IgD-negative memory B cell (primary cell): ENCODE measurements around the gene SMLR1. TPM values are rescaled to one million over a fixed set of nuclear protein-coding genes. Genes with fewer than 3 reads are reported as not detected.
"Not testable (repeated sequence)": the region's sequence is repeated elsewhere in the genome, so short reads cannot be mapped to it uniquely, and the experiment has no call there.

ENCODE experiments used
- H3K27ac Mint-ChIP-seq, 3 donors: one replicate each; pipeline ENCODE4 v1.8.0; 2020 to 2022; ENCODE audit warnings: mild to moderate bottlenecking in 3 of 3, mixed read lengths in 3 of 3, moderate library complexity in 1 of 3
- H3K27me3 Mint-ChIP-seq: one replicate; pipeline ENCODE4 v1.8.0; 2021; ENCODE audit warnings: mixed read lengths
- H3K36me3 Mint-ChIP-seq: one replicate; pipeline ENCODE4 v1.8.0; 2020; ENCODE audit warnings: mild to moderate bottlenecking, mixed read lengths
- H3K4me1 Mint-ChIP-seq, 3 donors: one replicate each; pipeline ENCODE4 v1.8.0; 2020 to 2022; ENCODE audit warnings: mixed read lengths in 3 of 3, mild to moderate bottlenecking in 1 of 3
- H3K4me3 Mint-ChIP-seq, 4 donors: one replicate each; pipeline ENCODE4 v1.8.0; 2020 to 2022; ENCODE audit warnings: mild to moderate bottlenecking in 4 of 4, mixed read lengths in 4 of 4, moderate library complexity in 3 of 4
- H3K9me3 Mint-ChIP-seq, 3 donors: one replicate each; pipeline ENCODE4 v1.8.0; 2020 to 2021; ENCODE audit warnings: mixed read lengths in 3 of 3, mild to moderate bottlenecking in 1 of 3
- polyA plus RNA-seq: library from polyadenylated mRNA; unstranded; fragments of 300-500 nt; fragmentation: Illumina TruSeq; gene quantifications from one replicate; pipeline ENCODE4 v1.2.3, GENCODE V29; 2021

SMLR1 gene
- polyA plus RNA-seq = not detected

- no peaks in the 10 kb centered on the region for H3K36me3 Mint-ChIP-seq
- H3K4me1 Mint-ChIP-seq = no peaks in the 10 kb centered on the region
- no peaks in the 10 kb centered on the region for H3K9me3 Mint-ChIP-seq
- no peak within 1 kb of the TSS for H3K27ac Mint-ChIP-seq
- peak within 1 kb of the TSS in 1 of 4 donors; percentile 1 for H3K4me3 Mint-ChIP-seq
- H3K27me3 Mint-ChIP-seq = no peaks in the 10 kb centered on the region
Measured at GRCh38 chr6:130827247-130828149, at the start of gene SMLR1. SMLR1 (plus strand) TSS chr6:130827406; CDS start chr6:130827414, 8 bp downstream.

DNA sequence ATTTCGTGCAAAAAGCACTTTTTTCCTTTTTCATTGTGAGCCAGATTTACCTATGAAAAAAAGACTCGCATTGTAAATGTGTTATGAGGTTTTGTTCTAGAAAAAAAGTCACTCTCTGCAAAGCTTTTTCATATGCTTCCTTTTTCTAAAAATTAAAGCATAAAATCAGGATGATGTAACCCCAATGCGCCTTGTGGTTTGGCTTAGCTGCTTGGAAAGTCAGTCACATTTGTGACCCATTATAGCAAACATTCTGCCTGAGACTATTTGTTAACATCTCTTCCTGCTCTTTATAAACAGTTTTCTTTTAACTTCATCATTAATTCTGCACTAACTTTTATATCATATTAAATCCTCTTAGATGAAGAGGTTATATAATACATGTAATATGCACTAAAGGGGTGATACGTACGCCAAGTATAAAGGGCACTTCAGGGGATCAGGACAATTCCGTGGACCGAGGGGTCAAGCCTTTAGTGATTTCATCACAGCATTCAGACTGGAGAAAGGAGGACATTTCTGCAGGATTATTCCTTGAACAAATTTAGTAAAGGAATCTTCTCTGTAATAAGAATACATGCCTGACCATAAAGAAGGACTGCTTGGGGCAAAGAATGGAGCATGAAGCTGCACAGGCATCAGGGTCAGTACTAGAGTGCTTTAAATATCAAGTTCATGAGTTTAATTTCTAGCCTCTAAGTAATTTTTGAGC lies 48.1 kb upstream of the SMLR1 start:
- H3K36me3 Mint-ChIP-seq = no peaks in the 10 kb centered on the region
- peaks cover 0 to 2% (median 0%) of the 10 kb centered on the region in 3 donors for H3K9me3 Mint-ChIP-seq
- no peak overlapping the region for H3K4me3 Mint-ChIP-seq
- no peak overlapping the region for H3K27ac Mint-ChIP-seq
- no peaks in the 10 kb centered on the region for H3K27me3 Mint-ChIP-seq
- peaks cover 0 to 9% (median 3%) of the 10 kb centered on the region in 3 donors for H3K4me1 Mint-ChIP-seq

GRCh38 chr6:130779658-130780033 lies 47.6 kb upstream of the SMLR1 start:
- Mint-ChIP-seq H3K27ac (no peak overlapping the region), H3K36me3 (no peaks in the 10 kb centered on the region), H3K4me1 (peaks cover 0 to 9% (median 3%) of the 10 kb centered on the region in 3 donors), H3K9me3 (peaks cover 0 to 2% (median 0%) of the 10 kb centered on the region in 3 donors), H3K4me3 (no peak overlapping the region), H3K27me3 (no peaks in the 10 kb centered on the region)

DNA sequence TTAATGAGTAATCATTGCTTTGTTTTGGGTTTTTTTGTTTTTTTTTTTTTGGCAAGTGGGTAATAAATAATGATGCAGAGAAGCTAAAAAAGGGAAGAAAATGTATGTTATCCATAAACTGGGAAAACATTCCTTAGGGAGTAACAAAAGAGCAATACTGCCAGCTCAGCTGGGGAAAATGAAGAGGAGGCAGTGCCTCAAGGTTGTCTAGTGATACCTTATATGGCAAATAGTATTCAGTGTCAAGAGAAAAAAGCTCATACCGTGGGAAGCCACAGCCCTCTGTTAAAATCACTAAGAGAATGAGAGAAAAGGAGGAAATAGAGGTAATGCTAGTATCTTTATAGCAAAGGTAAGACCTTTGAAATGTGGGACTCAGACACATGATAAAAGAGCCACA lies 47.1 kb upstream of the SMLR1 start:
- H3K9me3 Mint-ChIP-seq = peaks cover 0 to 2% (median 0%) of the 10 kb centered on the region in 3 donors
- no peaks in the 10 kb centered on the region for H3K27me3 Mint-ChIP-seq
- H3K27ac Mint-ChIP-seq = no peak overlapping the region
- no peaks in the 10 kb centered on the region for H3K36me3 Mint-ChIP-seq
- peaks cover 0 to 9% (median 3%) of the 10 kb centered on the region in 3 donors for H3K4me1 Mint-ChIP-seq
- H3K4me3 Mint-ChIP-seq = no peak overlapping the region

DNA sequence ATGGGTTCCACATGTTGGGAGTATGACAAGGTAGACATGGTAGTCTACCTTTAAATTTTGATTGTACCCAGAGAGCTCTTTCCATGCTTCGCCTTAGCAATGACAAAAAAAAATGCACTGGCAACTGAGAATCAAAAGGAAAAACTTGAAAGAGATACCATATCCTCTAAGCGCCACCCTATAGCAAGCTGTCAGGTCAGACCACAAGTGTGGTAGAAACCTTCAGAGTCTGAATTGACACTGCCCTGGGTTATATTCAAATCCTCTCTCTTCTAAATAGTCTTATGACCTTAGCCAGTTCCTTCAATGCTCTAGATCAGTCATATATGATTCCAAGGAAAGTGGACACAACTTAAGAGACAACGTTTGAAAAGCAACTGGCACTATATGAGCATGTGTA lies 45.6 kb upstream of the SMLR1 start:
- no peak overlapping the region for H3K27ac Mint-ChIP-seq
- no peaks in the 10 kb centered on the region for H3K36me3 Mint-ChIP-seq
- H3K4me1 Mint-ChIP-seq = peaks cover 0 to 3% (median under 1%) of the 10 kb centered on the region in 3 donors
- no peak overlapping the region for H3K4me3 Mint-ChIP-seq
- no peaks in the 10 kb centered on the region for H3K27me3 Mint-ChIP-seq
- H3K9me3 Mint-ChIP-seq = peaks cover 0 to 4% (median 2%) of the 10 kb centered on the region in 3 donors

GRCh38 chr6:130783416-130784107 lies 43.6 kb upstream of the SMLR1 start:
- Mint-ChIP-seq H3K4me3 (no peak overlapping the region), H3K36me3 (no peaks in the 10 kb centered on the region), H3K9me3 (peaks cover 0 to 4% (median 2%) of the 10 kb centered on the region in 3 donors), H3K4me1 (no peaks in the 10 kb centered on the region), H3K27me3 (no peaks in the 10 kb centered on the region), H3K27ac (no peak overlapping the region)

DNA sequence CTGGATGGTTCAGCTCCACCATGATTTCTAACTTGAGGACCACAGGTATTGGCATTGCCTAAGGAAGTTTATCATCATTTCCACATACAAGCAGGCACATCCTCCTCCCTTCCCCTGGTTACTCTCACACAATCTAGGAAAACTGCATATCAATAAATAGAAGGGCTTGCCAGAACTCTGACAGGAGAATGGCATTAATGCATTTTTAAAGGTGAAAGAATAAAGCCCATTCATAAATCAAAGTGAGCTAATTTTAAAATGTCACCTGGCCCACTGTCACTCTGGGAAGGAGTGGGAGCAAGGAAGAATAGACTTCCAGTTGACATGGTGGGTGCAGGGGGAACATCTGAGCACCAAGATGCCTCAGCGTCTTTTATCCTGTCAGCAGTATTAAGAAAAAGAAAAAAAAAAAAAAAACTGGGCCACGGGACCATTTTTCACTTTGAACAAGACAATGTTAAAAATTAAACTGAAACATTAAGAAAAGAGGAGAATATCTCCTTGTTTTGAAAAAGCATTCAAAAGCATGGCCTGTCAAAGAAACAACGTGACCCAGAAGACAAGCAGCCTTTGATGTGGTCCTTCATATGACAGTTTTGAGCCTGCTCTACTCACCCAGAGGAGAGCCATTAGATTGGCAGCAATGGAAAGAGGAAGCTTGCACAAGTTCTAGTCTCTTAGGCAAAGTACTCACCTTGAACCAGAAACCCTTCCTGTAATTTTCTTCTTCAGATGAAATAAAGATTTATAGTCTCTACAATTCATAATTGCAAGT lies 39.3 kb upstream of the SMLR1 start:
- Mint-ChIP-seq H3K27ac (no peak overlapping the region), H3K9me3 (peaks cover 0 to 4% (median 0%) of the 10 kb centered on the region in 3 donors), H3K36me3 (no peaks in the 10 kb centered on the region), H3K27me3 (peaks cover 1% of the 10 kb centered on the region), H3K4me3 (no peak overlapping the region), H3K4me1 (no peaks in the 10 kb centered on the region)

- Mint-ChIP-seq H3K36me3 (no peaks in the 10 kb centered on the region), H3K27ac (no peak overlapping the region), H3K9me3 (peaks cover 0 to 4% (median 0%) of the 10 kb centered on the region in 3 donors), H3K4me3 (no peak overlapping the region), H3K27me3 (peaks cover 6% of the 10 kb centered on the region), H3K4me1 (no peaks in the 10 kb centered on the region)
Measured at GRCh38 chr6:130788954-130789353, 38.3 kb upstream of the SMLR1 start.

GRCh38 chr6:130794010-130794697 lies 33.1 kb upstream of the SMLR1 start:
- Mint-ChIP-seq H3K9me3 (peaks cover 0 to 6% (median 2%) of the 10 kb centered on the region in 3 donors), H3K27me3 (peaks cover 6% of the 10 kb centered on the region), H3K36me3 (no peaks in the 10 kb centered on the region), H3K4me1 (peaks cover 0 to 2% (median 0%) of the 10 kb centered on the region in 3 donors), H3K4me3 (no peak overlapping the region), H3K27ac (no peak overlapping the region)

DNA sequence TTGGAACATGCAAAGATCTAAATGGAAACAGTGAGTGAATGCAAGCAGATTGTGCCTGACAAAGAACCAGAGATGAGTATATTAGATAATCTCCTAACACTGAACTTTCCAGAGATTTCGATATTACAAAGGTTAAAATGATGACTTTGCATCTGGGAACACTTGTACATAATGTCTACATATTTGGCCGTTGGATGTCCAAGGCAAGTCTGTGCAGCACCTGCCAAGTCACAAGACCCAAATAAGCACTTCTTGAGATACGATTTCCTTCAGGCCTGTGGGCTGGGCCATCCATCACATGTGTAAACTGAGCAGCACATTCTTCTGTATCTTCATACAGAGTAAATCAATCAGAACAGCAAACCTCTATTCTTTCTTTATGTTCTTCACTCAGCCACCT lies 32.5 kb upstream of the SMLR1 start:
- H3K4me1 Mint-ChIP-seq = peaks cover 0 to 2% (median 0%) of the 10 kb centered on the region in 3 donors
- no peak overlapping the region for H3K4me3 Mint-ChIP-seq
- peaks cover 4% of the 10 kb centered on the region for H3K27me3 Mint-ChIP-seq
- peaks cover 0 to 6% (median 4%) of the 10 kb centered on the region in 3 donors for H3K9me3 Mint-ChIP-seq
- no peaks in the 10 kb centered on the region for H3K36me3 Mint-ChIP-seq
- H3K27ac Mint-ChIP-seq = no peak overlapping the region

GRCh38 chr6:130796313-130796905 lies 30.8 kb upstream of the SMLR1 start:
- Mint-ChIP-seq H3K9me3 (peaks cover 0 to 10% (median 4%) of the 10 kb centered on the region in 3 donors), H3K36me3 (no peaks in the 10 kb centered on the region), H3K4me3 (no peak overlapping the region), H3K4me1 (peaks cover 0 to 2% (median 0%) of the 10 kb centered on the region in 3 donors), H3K27me3 (peaks cover 4% of the 10 kb centered on the region), H3K27ac (no peak overlapping the region)

- H3K36me3 Mint-ChIP-seq = no peaks in the 10 kb centered on the region
- peaks cover 0 to 2% (median 0%) of the 10 kb centered on the region in 3 donors for H3K4me1 Mint-ChIP-seq
- peaks cover 0 to 10% (median 4%) of the 10 kb centered on the region in 3 donors for H3K9me3 Mint-ChIP-seq
- no peak overlapping the region for H3K27ac Mint-ChIP-seq
- no peak overlapping the region for H3K4me3 Mint-ChIP-seq
- H3K27me3 Mint-ChIP-seq = peaks cover 4% of the 10 kb centered on the region
Measured at GRCh38 chr6:130797061-130797460, 30.1 kb upstream of the SMLR1 start.

- not testable (repeated sequence) for H3K36me3 Mint-ChIP-seq, H3K4me1 Mint-ChIP-seq, H3K27me3 Mint-ChIP-seq, H3K4me3 Mint-ChIP-seq, H3K9me3 Mint-ChIP-seq
- H3K27ac Mint-ChIP-seq = peak overlapping the region in 1 of 3 donors; percentile 47
Measured at GRCh38 chr6:130801368-130801767, 25.8 kb upstream of the SMLR1 start.
